NCI-H446 treated with DMSO at 0.1 percent for 48 hours (cell line): ENCODE data around the gene JPH4.
A peak's percentile ranks its signal among the peaks of the same experiment; 100 is the strongest.

Experiments used
- DNase-seq: peaks from one replicate; lab custom pipeline; 2025; lab: John Stamatoyannopoulos, UW

JPH4 gene

DNA sequence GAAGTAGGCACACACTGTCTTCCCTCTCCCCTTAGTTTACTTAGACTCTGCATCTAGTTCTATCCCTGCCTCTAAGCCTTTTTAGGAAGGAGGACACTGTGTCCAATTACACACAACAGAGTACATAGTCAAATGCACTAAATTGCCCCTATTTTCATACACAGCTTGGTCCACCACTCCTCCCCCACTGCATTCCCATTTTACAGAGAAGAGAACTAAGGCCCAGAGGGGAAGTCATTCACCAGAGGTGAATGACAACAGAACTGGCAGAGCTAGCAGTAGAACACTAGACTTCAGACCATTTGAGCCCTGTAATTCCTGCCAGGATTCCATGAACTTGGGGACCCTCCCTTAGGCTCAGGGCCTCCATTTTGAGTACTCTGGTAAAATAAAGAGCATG lies 1.1 kb upstream of the JPH4 start:
- DNase-seq, result no peak

DNA sequence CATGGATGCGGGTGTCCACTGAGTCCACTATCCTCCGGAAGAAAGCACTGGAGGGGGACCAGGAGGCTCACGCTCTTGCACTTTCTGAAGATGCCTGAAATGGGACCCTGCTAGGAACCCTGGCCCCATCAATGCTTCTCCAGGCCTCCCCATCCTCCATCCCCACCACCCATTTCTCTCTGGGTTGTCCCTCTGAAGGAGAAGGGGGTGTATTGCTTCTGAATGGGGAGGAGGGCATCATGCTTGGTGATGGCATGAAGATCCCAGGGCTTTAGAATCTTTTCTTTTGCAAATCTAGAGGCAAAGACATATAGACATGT lies 681 bp upstream of the JPH4 start:
- DNase-seq, result no peak

- DNase-seq, result no peak
Measured at GRCh38 chr14:23577710-23578392, 739 bp downstream of the JPH4 start.

GRCh38 chr14:23577004-23577681 lies 1.4 kb downstream of the JPH4 start:
- no peak for DNase-seq

GRCh38 chr14:23573384-23574015 lies 5.1 kb downstream of the JPH4 start:
- DNase-seq, result no peak

DNA sequence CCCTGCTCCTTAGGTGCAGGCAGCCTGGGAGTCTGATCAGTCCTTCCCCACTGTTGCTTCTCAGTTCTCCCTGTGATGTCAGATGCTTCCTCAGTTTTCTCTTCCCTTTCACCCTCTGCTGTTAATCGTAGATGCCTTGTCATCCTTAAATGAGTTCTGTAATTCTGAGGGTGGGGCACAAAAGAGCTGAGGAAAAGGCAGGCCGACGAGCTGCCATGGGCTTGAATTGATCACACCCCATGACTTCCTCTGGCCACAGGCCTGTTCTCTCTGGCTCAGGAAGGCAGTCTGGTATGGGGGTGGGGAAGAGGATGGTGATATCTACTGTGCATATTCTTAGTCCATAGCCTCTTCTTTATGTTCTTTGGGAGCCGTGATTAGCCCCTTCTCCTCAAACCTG lies 5.8 kb downstream of the JPH4 start:
- DNase-seq, result no peak

DNA sequence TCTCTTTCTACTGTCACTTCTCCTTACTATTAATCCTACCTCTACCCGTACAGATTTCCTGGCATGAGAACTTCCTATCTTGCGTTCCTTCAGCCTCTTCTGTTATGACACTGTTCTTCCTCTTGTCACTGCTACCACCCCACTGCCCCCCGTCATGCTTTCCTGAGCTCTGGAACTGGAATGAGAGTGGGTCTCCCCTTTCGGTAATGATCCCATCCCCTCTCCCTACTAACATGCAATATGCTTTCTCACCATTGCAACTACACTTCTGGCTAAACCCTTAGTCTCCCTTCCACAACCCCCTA lies 6.1 kb downstream of the JPH4 start:
- DNase-seq, result no peak

- no peak for DNase-seq
Measured at GRCh38 chr14:23571701-23572523, 6.7 kb downstream of the JPH4 start.

DNA sequence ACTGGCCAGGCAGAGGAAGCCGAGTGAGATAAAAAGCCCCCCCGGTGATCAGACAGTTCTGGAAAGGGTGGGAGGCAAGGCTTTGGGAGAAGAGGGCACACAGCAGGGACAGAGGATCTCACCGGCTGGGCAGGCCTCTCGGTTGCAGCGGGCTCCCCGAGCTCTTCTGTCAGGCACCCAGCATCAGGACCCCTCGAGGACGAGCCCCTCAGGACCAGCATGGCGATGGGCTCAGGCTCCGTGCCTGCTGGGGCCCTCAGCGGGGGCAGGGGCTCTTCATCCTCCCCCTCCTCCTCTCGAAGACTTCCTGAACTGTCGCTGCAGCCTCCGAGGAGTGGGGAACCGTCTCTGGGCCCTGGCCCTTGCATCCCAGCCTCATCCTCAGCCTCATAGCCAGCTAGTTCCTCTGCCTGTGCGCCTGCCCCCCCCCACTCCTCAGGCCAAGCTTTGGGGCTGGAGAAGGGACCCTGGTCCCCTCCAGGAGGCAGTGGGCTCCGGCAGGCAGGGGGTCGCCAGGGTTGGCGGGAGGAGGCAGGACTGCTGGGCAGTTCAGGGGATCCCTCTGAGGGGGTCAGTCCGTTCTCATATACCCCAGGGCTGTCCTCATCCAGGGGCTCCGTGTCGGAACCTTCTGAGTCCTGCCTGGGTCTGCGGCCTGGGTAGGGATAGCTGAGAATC lies 7.6 kb downstream of the JPH4 start:
- DNase-seq, result no peak

GRCh38 chr14:23569443-23570151 lies 9.0 kb downstream of the JPH4 start:
- no peak for DNase-seq

GRCh38 chr14:23568600-23569331 lies 9.8 kb downstream of the JPH4 start:
- DNase-seq, result no peak

DNA sequence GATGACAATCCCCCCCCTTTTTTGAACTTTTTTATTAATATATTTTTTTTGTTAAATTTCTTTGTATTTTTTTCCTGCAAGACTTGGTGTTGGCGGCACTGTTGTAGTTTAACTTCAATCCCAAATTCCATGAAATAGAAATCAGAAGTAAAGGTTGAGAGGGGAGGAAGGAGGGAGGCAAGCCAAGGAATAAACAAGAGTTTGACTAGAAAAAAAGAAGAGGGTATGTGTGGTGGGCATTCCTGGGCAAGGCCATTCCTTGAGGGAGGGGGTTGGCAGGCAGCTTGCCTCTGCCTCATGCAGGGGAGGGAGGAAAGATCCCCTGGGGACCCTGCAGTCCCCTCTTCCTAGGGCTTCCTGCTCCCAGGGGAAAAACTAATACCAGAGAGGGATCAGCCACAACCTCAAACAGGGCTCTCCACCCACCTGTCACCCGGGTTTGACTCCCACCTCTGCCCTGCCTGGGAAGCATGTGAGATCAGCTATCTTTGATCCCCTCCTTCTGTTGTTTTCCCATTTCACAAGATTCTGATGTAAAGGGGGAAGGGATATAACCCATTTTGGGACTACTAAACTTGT lies 10.5 kb downstream of the JPH4 start:
- DNase-seq, result no peak

DNA sequence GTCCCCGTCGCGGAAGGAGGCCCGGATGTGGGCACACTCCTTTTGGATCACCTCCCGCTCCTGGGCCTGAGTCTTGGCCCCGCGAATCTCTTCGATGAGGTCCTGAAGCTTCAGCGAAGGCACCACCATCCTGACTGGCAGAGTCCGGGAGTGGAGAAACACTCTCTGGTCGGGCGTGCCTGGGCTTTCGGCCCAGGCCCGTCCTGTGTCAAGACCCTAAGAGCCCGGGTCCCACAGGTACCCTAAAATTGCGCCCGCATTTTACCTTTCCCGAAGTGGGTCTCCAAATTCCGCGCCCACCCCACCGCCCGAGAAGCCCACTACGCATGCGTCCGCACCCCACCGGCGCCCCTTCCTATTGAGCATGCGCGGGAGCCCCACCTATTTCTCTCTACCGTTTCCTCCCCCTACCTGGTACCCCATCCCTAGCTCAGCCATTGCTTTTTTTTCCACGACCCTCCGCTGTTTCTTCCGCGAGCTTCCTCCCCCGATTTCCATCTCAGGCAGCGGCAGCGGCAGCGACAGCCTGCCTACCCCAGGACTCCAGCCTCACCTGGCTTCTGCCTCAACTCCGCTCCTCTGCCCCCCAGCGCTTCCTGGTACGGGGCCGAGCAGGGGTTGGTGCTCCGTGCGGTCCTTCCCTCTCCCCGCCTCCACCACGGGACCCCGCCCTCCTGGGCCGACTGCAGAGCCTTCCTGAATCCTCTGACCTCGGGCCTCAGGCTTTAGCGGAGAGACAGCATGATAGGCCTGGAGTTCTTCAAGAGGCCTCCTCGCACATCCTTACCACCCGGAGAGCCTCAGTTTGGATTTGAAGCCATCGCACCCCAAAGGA lies 11.2 kb downstream of the JPH4 start, which contains the start of gene AP1G2:
TSS of gene AP1G2 (minus strand) at position 606 of the 835 bp plus-strand sequence. CDS start at position 129, 477 bp downstream.
- DNase-seq, result peak; percentile 29

DNA sequence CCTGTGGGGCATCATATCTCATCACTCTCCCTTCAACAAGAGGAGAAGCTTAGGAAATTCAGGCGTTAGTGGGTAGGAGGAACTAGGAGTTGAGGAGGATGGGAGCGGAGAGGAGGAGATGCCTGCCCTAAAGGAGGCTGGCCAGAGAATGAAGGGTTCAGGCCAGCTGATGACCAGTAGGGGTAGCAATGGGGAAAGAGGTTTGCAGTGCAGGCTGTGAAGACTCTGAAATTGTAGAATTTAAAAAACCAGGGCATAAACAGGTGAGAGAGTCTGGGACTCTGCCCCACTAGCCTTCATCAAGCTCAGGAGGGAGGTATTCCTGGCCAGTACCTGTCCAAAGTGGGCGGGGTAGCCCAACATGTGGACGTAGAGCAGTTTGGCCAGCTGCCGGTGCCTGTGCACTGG lies 11.8 kb downstream of the JPH4 start:
- DNase-seq, result no peak

- no peak for DNase-seq
Measured at GRCh38 chr14:23566112-23566777, 12.3 kb downstream of the JPH4 start.

- no peak for DNase-seq
Measured at GRCh38 chr14:23565626-23566025, 13.0 kb downstream of the JPH4 start.

DNA sequence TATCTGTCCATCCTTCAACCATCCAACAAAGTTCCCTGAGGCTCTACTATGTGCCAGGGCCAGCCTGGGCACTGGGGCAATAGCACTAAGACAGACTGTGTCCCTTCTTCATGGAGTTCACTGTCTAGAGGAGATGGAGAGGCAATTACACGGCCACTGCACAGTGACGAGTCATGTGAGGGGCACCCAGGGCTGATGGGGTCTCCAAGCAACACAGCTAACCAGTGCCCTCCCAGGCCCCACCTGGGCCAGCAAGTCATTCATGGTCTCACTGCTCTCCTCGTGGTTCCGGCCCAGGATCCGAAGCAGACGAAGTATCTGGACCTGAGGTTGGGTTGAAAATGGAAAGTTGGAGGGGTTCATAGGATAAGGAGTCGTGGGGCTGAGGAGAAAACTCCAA lies 13.7 kb downstream of the JPH4 start:
- DNase-seq, result no peak

GRCh38 chr14:23564181-23564812 lies 14.3 kb downstream of the JPH4 start:
- DNase-seq, result no peak
